ENCODE measurements around the gene PDCD1.
"Not testable (repeated sequence)": the region's sequence is repeated elsewhere in the genome, so short reads cannot be mapped to it uniquely, and the experiment has no call there.

PDCD1 gene

DNA sequence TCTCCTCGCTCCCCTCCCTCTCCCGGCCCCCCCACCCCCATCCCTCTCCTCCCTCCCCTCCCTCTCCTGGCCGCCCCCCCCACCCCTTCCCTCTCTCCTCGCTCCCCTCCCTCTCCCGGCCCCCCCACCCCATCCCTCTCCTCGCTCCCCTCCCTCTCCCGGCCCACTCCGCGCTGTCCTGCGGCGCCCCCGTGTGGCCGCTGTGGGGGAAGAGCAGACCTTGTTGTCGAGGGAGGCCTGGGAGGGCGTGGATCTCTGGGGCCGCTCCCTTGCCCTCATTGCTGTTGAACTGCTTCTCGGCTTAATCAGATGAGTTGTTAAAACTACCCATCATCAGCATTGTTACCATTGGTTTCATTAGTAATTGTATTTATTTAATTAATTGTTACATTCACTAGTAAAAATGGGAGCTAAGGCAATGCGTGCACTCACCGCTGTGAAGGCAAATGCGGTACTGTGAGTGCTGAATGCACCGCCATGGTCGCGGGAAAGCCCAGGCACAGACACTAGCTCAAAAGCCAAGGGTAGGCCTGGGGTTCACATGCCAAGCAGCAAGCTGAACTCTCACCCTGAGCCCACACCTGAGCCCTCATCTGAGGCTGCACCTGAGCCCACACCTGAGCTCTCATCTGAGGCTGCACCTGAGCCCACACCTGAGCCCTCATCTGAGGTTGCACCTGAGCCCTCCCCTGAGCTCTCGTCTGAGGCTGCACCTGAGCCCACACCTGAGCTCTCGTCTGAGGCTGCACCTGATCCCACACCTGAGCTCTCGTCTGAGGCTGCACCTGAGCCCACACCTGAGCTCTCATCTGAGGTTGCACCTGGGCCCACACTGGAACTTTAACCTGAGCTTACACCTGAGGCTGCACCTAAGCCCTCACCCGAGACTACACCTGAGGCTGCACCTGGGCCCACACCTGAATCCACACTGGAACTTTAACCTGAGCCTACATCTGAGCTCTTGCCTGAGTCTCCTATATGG, 19.6 kb upstream of the PDCD1 start:
- DNase-seq (ENCODE audit: low read depth) = peak; percentile 52

DNA sequence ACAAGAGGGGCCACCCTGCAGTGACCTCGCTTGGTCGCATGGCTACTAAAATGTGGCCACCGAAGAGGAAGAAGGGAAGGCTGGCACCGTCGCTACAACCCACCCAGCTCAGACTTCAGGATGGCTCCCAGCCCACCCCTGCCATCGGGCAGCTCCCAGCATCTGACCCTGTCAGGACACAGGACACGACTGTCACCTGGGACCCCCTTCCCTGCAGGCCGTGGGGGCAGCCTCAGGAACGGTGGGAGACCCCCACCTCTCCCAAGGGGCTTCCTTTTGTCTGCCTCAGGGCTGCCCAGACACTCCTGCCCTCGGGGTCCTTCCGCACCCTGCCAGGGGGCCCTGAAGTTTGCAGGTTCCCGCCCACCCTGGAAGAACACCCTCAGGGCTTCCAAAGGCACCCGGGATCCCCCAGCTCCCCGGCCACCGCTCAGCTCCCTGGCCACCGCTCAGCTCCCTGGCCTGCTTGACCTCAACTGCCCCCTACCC, 18.5 kb upstream of the PDCD1 start:
- DNase-seq (ENCODE audit: low read depth) = no peak

DNA sequence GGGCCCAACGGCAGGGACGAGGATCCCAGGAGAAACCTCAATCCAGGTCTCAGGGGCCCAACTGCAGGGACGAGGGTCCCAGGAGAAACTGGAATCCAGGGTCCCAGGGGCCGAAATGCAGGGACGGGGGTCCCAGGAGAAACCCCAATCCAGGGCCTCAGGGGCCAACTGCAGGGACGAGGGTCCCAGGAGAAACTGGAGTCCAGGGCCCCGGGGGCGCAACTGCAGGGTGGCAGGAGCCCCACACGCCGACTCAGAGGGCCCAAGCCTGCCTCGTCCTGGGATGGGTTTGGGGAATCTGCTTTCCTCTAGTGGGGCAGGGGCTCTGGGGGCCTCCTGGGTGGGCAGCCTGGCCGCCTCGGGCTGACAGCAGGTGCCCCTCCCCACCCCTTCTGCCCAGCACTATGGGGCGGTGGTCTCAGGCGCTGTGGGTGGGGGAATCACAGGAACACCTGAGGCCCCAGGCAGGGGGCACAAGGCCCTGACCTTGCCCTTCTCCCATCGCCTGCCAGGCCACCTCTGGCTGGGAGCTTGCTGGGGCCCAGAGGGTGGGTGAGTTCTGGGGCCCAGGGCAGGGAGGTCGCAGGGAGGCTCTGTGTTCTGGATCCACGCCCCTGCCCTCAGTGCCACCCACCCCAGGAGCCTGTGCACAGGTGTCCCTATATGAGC, 18.0 kb upstream of the PDCD1 start:
- DNase-seq (ENCODE audit: low read depth) = no peak

DNA sequence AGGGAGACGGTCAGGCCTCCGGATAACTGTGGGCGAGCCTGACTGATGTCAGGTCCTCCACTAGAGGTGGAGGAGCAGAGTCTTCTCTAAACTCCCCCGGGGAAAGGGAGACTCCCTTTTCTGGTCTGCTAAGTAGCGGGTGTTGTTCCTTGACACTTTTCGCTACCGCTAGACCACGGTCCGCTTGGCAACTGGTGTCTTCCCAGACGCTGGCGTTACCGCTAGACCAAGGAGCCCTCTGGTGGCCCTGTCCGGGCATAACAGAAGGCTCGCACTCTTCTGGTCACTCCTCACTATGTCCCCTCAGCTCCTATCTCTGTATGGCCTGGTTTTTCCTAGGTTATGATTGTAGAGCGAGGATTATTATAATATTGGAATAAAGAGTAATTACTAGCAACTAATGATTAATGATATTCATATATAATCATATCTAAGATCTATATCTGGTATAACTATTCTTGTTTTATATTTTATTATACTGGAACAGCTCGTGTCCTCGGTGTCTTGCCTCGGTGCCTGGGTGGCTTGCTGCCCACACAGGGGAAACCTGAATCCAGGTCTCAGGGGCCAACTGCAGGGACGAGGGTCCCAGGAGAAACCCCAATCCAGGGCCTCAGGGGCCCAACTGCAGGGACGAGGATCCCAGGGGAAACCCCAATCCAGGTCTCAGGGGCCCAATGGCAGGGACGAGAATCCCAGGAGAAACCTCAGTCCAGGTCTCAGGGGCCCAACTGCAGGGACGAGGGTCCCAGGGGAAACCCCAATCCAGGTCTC, 17.2 kb upstream of the PDCD1 start:
- DNase-seq (ENCODE audit: low read depth) = not testable (repeated sequence)

DNA sequence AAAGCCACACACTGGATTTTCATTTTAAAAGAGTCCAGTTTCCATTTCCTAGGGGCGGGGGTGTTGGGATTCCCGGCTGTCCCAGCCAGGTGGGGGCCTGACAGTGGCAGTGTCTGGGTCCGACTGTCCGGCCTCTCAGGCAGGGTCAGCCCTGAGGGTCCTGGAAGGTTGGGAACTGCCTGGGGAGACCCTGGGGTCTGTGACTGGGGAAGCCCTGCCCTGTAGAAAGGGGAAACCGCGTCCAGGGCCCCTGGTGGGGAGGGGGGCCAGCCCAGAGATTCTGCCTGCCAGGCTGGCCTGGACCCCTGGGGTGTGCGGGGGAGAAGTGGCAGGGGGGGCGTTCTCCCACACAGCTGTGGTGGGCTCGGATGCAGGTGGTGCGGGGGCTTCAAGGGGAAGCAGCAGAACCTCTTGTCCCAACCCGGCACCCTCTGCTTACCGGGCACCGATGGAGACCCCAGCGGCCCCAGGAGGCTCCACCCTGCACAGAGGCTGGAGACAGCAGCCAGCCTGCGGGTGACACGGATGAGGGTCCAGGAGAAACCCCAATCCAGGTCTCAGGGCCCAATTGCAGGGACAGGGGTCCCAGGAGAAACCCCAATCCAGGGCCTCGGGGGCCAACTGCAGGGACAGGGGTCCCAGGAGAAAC, 15.7 kb upstream of the PDCD1 start:
- no peak for DNase-seq (ENCODE audit: low read depth)

DNA sequence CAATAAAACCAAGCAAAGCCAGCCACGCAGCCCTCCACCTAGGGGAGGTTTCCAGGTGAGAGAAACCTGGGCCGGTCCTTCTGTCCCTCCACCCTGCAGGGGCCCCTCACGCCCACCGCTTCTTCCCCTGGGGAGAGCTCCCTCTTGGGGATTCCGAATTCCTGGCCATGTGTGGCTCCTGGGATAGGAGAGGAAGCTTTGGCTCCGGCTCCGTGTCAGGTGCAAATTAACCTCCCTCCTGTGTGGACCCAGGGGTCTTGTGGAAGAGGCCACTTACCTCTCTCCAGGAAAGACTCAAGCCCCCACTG, 15.1 kb upstream of the PDCD1 start:
- DNase-seq (ENCODE audit: low read depth) = no peak

DNA sequence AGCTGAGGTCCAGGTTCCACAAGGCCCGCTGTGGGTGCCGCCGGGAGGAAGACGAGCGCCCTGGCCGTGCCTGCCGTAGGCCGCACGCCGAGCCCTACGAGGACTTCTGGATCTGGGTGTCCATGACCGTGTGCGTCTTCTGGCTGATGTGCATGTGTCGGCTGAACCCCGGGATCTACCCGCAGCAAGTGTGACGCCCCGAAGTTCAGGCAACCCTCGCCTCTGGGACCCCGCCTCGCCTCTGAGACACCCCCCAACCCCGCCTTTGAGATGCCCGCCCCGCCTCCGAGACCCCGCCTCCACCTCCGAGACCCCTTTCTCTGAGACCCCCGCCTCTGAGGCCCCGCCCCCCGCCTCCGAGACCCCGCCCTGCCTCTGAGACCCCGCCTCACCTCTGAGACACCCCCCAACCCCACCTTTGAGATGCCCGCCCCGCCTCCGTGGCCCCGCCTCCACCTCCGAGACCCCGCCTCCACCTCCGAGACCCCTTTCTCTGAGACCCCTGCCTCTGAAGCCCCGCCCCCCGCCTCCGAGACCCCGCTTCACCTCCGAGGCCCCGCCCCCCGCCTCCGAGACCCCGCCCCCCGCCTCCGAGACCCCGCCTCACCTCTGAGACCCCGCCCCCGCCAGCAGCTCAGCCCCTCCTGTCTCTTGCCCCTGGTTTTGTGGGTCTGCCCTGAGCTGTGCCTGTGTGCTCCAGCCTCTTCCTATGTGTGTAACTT, 14.5 kb upstream of the PDCD1 start:
- DNase-seq (ENCODE audit: low read depth) = no peak

DNA sequence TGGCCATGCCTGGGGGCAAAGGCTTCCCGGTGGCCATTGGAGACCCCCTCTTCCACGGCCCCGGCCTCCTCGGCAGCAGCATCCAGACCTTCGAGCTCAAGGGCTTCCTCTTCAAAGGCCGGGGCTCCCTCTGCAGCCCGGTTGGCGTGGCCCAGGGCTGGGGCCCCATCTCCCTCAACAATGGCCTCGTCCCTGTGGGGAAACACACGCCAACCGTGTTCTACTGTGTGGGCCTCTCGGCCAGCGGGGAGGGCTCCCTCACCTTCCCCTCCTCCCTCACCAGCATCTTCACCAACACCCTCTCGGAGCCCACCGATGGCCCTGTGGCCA, 13.6 kb upstream of the PDCD1 start:
- DNase-seq (ENCODE audit: low read depth) = no peak

DNA sequence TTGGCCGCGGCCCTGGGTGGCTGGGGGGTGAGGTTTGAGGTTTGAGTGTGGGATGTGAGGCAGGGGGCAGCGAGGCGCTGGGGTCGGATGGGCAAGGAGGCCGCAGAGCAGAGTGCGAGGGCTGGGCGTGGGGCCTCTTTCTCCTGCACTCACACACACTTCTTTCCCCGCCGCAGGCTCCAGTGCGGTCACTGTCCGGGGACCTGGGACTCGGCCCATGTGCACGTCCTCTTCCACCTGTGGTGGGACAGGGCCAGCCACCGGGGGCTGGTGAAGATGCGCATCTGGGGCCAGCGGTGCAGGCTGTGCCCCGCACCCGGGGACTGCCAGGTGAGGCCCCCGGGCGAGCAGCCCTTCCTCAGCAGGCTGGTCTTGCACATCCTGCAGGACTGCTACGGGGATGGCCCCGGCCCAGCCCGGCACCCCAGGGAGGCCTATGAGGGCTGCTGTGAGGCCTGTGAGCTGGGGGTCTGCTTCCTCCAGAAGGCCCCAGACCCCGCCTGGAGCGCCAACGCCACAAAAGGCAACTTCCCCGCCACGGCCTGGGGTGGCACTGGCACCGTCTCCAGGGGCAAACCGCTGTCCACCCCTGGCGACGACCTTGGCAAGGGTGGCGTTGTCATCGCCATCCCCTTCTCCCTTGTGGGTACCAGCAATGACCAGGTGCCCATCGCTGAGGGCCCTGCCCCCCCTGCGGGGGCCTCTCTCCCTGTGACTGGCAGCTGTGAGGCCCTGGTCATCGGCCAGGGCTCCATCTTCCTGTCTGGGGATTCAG, 13.0 kb upstream of the PDCD1 start:
- no peak for DNase-seq (ENCODE audit: low read depth)

DNA sequence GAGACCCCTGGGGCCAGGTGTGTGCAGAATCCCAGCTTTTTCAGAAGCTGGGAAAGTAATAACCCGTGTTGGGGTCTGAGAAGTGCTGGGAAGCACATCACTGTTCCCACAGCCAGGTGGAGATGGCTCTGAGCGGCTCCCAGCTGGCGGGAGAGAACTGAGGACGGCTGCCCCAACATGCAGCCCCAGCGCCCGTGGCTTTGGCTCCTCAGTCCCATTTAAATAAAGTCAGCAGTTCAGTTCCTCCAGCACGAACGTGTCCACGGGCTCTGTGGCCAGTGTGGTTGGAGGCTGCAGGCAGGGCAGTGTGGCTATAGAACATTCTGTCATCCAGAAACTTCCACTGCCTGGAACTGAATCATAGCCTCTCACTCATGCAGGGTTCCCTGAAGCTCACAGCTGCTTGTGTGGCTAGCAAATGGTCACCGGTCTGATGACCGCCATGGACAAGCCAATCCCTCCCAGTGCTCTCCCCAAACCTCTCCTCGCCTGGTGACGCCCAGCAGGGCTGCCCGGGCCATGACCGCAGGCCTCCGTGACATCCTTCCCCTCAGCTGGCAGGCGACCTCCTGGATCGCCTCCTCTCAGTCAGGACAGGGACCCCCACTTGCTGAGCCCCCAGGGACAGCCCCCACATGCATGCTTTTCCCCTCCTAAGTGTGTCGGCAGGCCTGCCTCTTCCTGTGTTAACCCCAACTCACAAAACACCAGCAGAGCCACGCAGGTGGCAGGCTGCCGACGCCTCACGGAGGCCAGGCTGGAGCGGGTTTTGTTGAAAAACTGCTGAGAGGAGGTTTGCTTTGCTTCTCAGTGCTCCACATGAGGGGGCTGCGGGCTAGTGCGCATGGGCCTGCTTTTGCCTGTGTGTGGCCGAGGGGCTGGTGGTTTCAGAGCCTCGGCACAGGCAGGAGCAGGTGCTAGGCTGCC, 12.2 kb upstream of the PDCD1 start:
- no peak for DNase-seq (ENCODE audit: low read depth)

DNA sequence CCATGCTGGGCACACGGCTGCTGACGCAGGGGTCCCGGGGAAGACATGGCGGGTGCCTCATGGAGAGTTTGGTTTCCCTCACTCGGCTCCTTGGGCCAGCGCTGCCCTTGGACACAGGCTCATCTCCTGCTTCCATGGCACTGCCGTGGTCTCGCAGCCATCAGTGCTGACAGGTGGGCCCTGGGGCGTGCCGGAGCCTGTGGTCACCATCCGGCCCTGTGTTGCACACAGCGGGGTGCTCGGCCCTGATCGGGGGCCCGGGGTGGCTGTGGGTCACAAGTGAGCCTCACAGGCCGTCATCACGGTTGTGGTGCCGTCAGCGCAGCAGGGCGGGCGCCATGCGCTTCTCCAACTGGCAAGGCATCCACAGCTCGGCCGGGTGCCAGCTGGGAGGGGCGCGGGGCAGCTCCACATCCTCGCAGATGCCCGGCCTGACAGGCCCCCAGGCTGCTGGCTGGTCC, 11.4 kb upstream of the PDCD1 start:
- DNase-seq (ENCODE audit: low read depth) = no peak

DNA sequence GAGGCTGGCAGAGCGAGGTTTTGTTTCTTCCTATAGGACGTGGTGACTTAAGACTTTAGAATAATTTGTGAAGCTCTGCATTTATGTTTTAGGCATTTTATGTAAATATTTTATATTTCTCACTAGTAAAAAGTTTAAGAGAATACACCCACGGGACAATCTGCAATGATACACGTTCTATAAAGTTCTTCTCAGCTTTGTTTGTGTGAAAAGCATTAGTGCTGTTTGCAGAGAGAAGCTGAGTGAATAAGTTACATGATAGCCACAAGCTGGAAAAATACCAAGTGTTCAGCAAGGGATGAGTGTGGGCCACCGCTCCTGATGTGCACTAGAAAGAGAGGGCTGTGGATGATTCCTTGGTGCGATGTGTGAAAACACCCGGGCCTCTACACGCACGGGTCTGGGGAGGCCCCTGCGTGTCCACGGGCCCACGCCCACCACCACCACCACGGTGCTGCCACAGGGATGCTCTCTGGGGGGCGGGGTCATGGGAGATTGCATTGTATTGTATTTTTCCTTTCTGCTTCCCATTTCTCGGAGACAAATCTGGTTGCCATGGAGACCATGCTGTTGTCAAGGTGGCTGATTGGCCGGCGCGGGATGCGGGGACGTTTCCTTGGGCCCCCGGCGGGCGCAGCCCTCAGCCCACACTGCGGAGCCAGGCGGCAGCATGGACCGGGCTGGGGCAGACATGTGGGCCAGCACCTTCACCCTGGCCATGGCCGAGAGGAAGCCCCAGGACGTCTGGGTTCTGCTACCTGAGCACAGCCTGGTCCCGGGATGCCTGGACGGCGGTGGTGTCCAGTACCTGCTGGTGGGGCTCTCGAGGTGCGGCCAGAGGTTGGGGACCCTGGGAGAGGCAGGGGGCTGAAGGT, 10.6 kb upstream of the PDCD1 start, which contains the start of gene RTP5:
Gene RTP5 (plus strand): TSS at position 643 of the 875 bp plus-strand sequence. CDS start 28 bp downstream, at position 671.
- DNase-seq (ENCODE audit: low read depth) = no peak

DNA sequence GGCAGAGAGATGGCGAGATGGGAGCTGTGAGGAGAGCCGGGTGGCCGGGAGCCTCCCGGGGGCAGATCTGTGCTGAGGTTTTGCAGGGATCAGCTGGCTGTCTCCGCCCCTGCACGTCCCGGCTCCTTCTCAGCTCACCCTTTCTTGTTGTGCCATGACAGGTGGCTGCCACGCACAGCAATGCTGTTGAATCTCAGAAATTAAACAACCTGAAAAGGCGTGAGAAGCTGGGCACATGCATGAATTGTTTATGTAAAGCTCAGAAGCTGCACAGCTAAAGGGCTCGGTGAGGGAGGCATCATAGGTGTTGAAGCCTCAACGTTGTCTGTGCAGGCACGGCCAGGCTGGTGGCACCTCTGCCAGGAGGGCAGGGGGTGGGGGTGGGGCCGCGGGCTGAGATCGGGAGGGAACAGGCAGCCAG, 10.0 kb upstream of the PDCD1 start:
- DNase-seq (ENCODE audit: low read depth) = no peak

DNA sequence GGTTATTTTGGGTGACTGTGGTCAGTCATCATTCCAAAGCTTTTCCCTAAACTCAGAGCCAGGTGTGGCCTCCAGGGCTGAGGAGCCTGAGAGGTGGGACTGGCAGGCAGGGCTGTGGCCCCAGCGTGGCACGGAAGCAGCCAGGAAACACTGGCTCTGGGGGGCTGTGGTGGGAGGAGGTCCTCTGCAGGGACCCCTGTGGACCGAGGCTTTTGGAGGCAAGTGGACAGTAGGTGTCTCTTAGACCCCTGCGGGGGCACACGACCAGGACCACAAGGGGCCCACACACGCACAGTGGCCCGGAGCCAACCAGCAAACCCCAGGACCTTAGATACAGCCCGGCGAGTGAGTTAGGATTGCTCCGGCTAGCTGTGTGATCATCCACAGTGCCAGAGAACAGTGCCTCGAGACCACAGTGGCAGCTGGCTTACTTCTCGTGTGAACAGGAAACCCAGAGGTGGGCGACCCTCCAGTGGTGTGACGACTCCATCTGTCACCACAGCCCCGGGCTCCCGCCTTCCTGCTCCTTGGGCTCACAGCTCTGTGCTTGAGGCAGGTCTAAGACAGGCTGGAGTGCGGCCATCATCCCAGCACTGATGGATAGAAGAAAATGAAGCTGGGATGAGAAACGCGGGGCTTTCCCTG, 9.2 kb upstream of the PDCD1 start:
- no peak for DNase-seq (ENCODE audit: low read depth)

DNA sequence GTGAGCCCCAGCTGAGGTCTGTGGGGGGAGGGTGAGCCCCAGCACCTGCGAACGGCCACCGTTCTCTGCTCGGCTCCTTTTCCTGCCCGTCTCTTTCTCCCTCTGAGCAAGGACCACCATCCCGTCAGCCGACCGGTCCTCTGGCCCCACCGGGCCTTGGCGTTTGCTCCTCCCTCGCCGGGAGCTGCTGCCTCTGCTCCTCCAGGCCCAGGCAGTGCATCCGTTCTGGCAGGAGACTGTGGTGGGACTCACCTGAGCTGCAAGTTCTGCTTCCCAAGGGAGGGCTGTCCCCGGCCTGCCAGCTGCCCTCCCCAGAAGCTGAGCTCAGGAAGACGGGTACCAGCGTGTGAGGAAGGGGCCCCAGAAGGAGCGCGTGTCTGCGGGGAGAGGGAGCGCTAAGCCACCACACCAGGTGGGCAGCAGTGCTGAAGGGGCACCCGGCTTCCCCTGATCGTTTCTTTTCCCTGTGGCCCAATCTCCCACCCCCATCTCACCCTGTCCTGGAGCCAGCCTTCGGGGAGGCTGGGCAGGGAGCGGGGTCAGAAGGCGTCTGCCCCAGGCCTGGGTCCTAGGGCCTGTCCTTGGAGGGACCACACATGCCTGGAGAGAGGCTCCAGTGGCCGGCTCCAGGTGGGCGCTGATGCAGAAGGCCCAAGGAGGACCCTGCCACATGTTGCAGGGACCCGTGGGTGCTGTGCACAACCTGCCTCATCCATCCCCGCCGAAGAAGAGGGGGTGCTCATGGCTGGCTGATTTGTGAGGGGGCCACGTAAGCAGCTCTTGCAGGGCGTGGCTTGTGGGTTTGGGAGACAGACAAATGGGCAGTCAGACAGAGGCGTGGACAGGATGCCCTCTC, 8.3 kb upstream of the PDCD1 start:
- DNase-seq (ENCODE audit: low read depth) = no peak

DNA sequence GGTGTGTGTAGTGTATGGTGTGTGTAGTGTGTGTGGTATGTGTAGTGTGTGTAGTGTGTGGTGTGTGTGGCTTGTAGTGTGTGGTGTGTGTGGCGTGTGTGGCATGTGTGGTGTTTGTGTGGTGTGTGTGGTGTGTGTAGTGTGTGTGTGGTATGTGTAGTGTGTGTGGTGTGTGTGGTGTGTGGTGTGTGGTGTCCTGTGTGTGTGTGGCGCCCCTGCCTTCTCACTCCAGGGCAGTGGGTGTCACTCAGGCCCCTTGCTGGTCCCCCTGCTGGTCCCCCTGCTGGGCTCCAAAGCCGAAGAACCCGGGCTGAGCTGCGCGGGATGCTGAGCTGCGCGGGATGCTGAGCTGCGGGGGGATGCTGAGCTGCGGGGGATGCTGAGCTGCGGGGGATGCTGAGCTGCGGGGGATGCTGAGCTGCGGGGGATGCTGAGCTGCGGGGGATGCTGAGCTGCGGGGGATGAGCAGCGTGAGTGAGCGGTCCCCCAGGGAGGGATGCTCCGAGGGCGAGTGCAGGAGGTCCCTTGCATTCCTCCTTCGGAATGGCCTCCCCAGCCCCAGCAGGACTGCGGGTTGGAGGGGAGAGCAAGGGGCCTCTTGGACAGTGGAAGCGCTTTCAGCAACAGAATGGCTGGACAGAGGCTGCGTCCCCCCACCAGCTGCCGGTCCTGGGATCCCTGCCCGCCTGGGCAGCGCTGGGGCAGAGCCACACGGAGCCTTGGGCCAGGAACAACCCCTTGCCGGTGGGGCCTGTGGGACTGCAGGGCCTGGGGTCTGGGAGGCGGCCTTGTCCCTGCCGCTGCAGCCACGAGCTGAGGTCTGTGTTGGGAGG, 7.5 kb upstream of the PDCD1 start:
- no peak for DNase-seq (ENCODE audit: low read depth)

All from fibroblast of the conjunctiva (primary cell).